ENCODE results near the gene WNT9A.

Gene WNT9A

GRCh38 chr1:227870366-227870765 lies 77.4 kb downstream of the WNT9A start:
- peaks cover 29% of the 10 kb centered on the region for H3K9me3 Mint-ChIP-seq
- no peak overlapping the region for H3K27ac Mint-ChIP-seq
- H3K27me3 Mint-ChIP-seq (ENCODE audit: low read depth, poor library complexity): peaks cover 45% of the 10 kb centered on the region

DNA sequence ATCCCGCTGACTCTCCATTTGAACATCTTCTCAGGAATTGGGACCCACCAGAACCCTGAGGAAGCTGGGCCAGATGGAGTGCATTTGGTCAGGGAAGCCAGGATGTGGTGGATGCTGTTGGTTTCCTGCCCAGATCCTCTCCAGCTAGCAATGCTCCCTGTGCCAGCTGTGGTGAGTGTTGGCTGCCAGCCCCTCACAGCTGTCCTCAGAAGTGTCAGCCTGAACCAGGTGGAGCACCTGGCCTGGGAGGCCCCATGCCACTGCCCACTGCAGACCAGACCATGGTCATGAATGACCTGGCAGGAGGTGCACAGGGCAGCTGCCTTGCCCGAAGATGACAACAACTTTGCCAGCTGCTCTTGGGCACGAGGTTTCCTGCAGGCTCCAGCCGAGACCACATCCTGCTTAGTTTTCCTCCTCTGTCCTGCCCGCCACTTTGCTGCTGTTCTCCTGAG lies 77.9 kb downstream of the WNT9A start:
- Mint-ChIP-seq H3K4me3 (no peak overlapping the region), H3K4me1 (no peaks in the 10 kb centered on the region), H3K27me3 (ENCODE audit: low read depth, poor library complexity) (peaks cover 44% of the 10 kb centered on the region), H3K9me3 (peaks cover 30% of the 10 kb centered on the region), H3K36me3 (ENCODE audit: low read depth) (no peaks in the 10 kb centered on the region), H3K27ac (no peak overlapping the region)
- DNase-seq: no peak
- no peak for TF ChIP-seq CTCF (IDR thresholded peaks at IDR 0.05)

More at GRCh38 chr1:227870366-227870765, 77.4 kb downstream of the WNT9A start:
- no peak overlapping the region for H3K4me3 Mint-ChIP-seq
- no peak for TF ChIP-seq CTCF (IDR thresholded peaks at IDR 0.05)
- H3K36me3 Mint-ChIP-seq (ENCODE audit: low read depth): no peaks in the 10 kb centered on the region
- H3K4me1 Mint-ChIP-seq: no peaks in the 10 kb centered on the region
- DNase-seq: no peak

DNA sequence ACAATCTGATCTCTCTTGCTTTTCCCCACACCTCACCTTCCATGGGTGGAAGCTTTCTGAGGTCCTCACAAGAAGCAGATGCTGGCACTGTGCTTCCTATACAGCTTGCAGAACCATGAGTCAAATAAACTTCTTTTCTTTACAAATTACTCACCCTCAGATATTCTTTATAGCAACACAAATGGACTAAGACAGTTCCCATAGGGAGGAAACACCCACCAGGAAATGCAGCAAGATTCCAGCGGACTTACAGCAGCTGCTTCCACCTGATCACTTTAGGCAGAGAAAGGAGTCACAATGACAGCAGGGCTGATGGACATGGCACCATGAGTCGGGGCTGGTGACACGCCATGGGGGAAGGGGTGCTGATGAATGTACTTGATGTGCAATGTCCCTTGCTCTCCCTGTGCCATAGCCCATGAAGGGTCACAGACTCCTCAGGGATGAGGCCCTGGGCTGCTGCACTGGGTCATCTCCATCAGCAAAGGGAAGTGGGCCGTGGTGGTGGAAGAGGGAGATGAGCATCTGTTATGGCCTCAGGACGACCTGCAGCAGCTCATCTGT lies 78.4 kb downstream of the WNT9A start:
- Mint-ChIP-seq H3K9me3 (peaks cover 30% of the 10 kb centered on the region), H3K27me3 (ENCODE audit: low read depth, poor library complexity) (peaks cover 40% of the 10 kb centered on the region), H3K36me3 (ENCODE audit: low read depth) (no peaks in the 10 kb centered on the region), H3K4me1 (no peaks in the 10 kb centered on the region), H3K27ac (no peak overlapping the region), H3K4me3 (no peak overlapping the region)
- no peak for TF ChIP-seq CTCF (IDR thresholded peaks at IDR 0.05)
- DNase-seq: no peak
